ENCODE results near the gene IVD.
A peak's percentile ranks its signal among the peaks of the same experiment; 100 is the strongest.

IVD gene

DNA sequence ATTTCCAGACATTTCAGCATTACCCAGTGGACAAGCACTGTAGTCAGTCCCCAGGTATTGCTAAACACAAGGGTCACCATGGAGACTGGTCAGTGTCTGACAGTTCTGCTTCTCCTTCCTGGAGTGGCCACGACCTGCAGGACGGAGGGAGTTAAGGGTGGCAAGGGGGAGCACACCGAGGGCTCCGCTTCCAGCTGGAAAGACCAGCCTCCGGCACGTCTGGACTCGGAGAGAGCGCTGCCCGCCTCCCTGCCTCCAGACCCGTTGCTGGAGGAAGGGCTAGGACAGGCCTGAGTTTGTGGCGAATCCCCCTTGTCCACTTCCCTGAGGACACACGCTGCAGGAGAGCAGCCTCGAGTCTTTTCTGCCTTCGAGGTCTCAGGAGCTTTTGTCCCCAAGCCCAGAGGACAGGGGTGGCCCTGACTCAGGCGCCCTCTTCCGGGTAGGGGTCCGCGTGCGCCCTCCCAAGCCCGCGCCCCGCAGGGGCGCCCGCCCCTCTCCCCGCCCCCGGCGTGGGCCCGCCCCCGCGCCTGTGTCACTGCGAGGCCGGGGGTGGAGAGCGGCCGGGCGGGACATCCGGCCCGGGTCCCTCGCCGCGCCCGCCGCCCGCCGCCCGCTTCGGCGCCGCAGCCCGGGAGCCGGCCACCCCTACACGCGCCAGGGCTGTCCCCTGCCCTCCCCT is 65.0 kb downstream of the IVD start, which contains the start of gene CHST14:
Gene CHST14, plus strand, starts transcription at position 562 of the 682 bp plus-strand sequence. CDS start 230 bp downstream, outside the sequence.
- peak within 1 kb of the TSS; percentile 96 for H3K9ac ChIP-seq (ENCODE audit: low read depth, low read length, poor library complexity, severe bottlenecking)
- H4K20me1 ChIP-seq (ENCODE audit: insufficient read depth, low read length, poor library complexity, severe bottlenecking), result peaks cover 11% of the 10 kb centered on the region
- peaks cover 32% of the 10 kb centered on the region for H3K79me2 ChIP-seq (ENCODE audit: insufficient read depth, low read length)
- no peaks in the 10 kb centered on the region for H3K9me3 ChIP-seq (ENCODE audit: insufficient read depth, low read depth, low read length)
- no peaks in the 10 kb centered on the region for H3K27me3 ChIP-seq (ENCODE audit: insufficient read depth, low read length, poor library complexity, severe bottlenecking)
- H3K4me2 ChIP-seq (ENCODE audit: low read depth, low read length, poor library complexity, severe bottlenecking), result peak within 1 kb of the TSS; percentile 96
- H3K36me3 ChIP-seq (ENCODE audit: insufficient read depth, low read length), result peaks cover 25% of the 10 kb centered on the region; the same call in 1 of the 2 replicates
- TF ChIP-seq EZH2phosphoT487 (IDR thresholded peaks at IDR 0.05; ENCODE audit: borderline replicate concordance), result no peak
- TF ChIP-seq, protein P1, sequence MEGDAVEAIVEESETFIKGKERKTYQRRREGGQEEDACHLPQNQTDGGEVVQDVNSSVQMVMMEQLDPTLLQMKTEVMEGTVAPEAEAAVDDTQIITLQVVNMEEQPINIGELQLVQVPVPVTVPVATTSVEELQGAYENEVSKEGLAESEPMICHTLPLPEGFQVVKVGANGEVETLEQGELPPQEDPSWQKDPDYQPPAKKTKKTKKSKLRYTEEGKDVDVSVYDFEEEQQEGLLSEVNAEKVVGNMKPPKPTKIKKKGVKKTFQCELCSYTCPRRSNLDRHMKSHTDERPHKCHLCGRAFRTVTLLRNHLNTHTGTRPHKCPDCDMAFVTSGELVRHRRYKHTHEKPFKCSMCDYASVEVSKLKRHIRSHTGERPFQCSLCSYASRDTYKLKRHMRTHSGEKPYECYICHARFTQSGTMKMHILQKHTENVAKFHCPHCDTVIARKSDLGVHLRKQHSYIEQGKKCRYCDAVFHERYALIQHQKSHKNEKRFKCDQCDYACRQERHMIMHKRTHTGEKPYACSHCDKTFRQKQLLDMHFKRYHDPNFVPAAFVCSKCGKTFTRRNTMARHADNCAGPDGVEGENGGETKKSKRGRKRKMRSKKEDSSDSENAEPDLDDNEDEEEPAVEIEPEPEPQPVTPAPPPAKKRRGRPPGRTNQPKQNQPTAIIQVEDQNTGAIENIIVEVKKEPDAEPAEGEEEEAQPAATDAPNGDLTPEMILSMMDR (conservative IDR thresholded peaks at IDR 0.05; ENCODE audit: low read length), result no peak
- H3K4me1 ChIP-seq (ENCODE audit: insufficient read depth, low read length, poor library complexity, severe bottlenecking), result peaks cover 45% of the 10 kb centered on the region
- H3F3A ChIP-seq (ENCODE audit: low read depth), result peaks cover 25% of the 10 kb centered on the region
- peak within 1 kb of the TSS; percentile 84 for H2AFZ ChIP-seq (ENCODE audit: low read length)
- H3K9me2 ChIP-seq (replicated peaks; ENCODE audit: low read depth, low read length), result no peaks in the 10 kb centered on the region
- peak within 1 kb of the TSS; percentile 99 for H3K4me3 ChIP-seq (ENCODE audit: low read length, poor library complexity, severe bottlenecking)
